Measurements from ENCODE around the gene TAF11L9. TPM values are rescaled to one million over a fixed set of nuclear protein-coding genes. Genes with fewer than 3 reads are reported as not detected.
"Not testable (repeated sequence)": the region's sequence is repeated elsewhere in the genome, so short reads cannot be mapped to it uniquely, and the experiment has no call there.

Gene TAF11L9
- total RNA-seq, 2 experiments from 2014 or later: not detected

- no peak overlapping the region for H3K27ac ChIP-seq (ENCODE audit: low read depth in 1 of 2, low read length in 2 of 2)
- H3K27ac Mint-ChIP-seq: no peak overlapping the region
- H3K4me3 Mint-ChIP-seq: no peak overlapping the region
- CTCF ChIA-PET: no interaction called here
- intact Hi-C loops (cut with DNase I, micrococcal nuclease): no loop called here
- H3K9me3 Mint-ChIP-seq: no peaks in the 10 kb centered on the region
- no peak for TF ChIP-seq CTCF (IDR thresholded peaks at IDR 0.05)
- ATAC-seq (ENCODE audit: poor library complexity): no peak
- H3K4me3 ChIP-seq (ENCODE audit: low read length): no peak overlapping the region
- DNase-seq: no peak
- peaks cover 0 to 15% of the 10 kb centered on the region in 2 experiments for H3K9me3 ChIP-seq (ENCODE audit: control insufficient read depth in 1 of 2, insufficient read depth in 1 of 2, low read length in 2 of 2)
- H3K36me3 Mint-ChIP-seq (ENCODE audit: low read depth): no peaks in the 10 kb centered on the region
- no peaks in the 10 kb centered on the region for H3K27me3 ChIP-seq (ENCODE audit: control insufficient read depth in 1 of 2, insufficient read depth in 2 of 2, low read length in 2 of 2)
- no peaks in the 10 kb centered on the region for H3K4me1 Mint-ChIP-seq (ENCODE audit: low read depth)
- no peaks in the 10 kb centered on the region for H3K27me3 Mint-ChIP-seq
- H3K36me3 ChIP-seq (ENCODE audit: insufficient read depth, low read length): no peaks in the 10 kb centered on the region
- H3K4me1 ChIP-seq (ENCODE audit: insufficient read depth, low read length): no peaks in the 10 kb centered on the region
- POLR2A ChIA-PET: no interaction called here
These were observed 10.8 kb upstream of the TAF11L9 start for GRCh38 chr5:17604951-17605350.

GRCh38 chr5:17603880-17604279 lies 9.7 kb upstream of the TAF11L9 start, which contains the start of gene TAF11L11:
Gene TAF11L11 (plus strand): TSS chr5:17604183.
- H3K9me3 Mint-ChIP-seq; H3K27me3 ChIP-seq (ENCODE audit: control insufficient read depth in 1 of 2, insufficient read depth in 2 of 2, low read length in 2 of 2); H3K4me1 ChIP-seq (ENCODE audit: insufficient read depth, low read length); H3K27me3 Mint-ChIP-seq; ATAC-seq (ENCODE audit: poor library complexity); DNase-seq; H3K4me3 Mint-ChIP-seq; POLR2A ChIA-PET; H3K36me3 Mint-ChIP-seq (ENCODE audit: low read depth); H3K27ac ChIP-seq (ENCODE audit: low read depth in 1 of 2, low read length in 2 of 2); H3K4me3 ChIP-seq (ENCODE audit: low read length); H3K27ac Mint-ChIP-seq; intact Hi-C loops (cut with DNase I, micrococcal nuclease); CTCF ChIA-PET; H3K36me3 ChIP-seq (ENCODE audit: insufficient read depth, low read length); H3K4me1 Mint-ChIP-seq (ENCODE audit: low read depth): not testable (repeated sequence)
- peaks cover 0 to 10% of the 10 kb centered on the region in 2 experiments for H3K9me3 ChIP-seq (ENCODE audit: control insufficient read depth in 1 of 2, insufficient read depth in 1 of 2, low read length in 2 of 2)

GRCh38 chr5:17597728-17598127 lies 3.5 kb upstream of the TAF11L9 start, which contains the start of gene TAF11L10:
Gene TAF11L10 (minus strand): TSS chr5:17597828.
- H3K27ac ChIP-seq (ENCODE audit: low read depth in 1 of 2, low read length in 2 of 2); H3K27ac Mint-ChIP-seq; H3K27me3 ChIP-seq (ENCODE audit: control insufficient read depth in 1 of 2, insufficient read depth in 2 of 2, low read length in 2 of 2); H3K27me3 Mint-ChIP-seq; intact Hi-C loops (cut with DNase I, micrococcal nuclease); H3K4me3 ChIP-seq (ENCODE audit: low read length); CTCF ChIA-PET; H3K9me3 Mint-ChIP-seq; POLR2A ChIA-PET; H3K4me1 Mint-ChIP-seq (ENCODE audit: low read depth); H3K4me3 Mint-ChIP-seq; H3K36me3 Mint-ChIP-seq (ENCODE audit: low read depth); H3K4me1 ChIP-seq (ENCODE audit: insufficient read depth, low read length); DNase-seq; ATAC-seq (ENCODE audit: poor library complexity); H3K36me3 ChIP-seq (ENCODE audit: insufficient read depth, low read length); H3K9me3 ChIP-seq (ENCODE audit: control insufficient read depth in 1 of 2, insufficient read depth in 1 of 2, low read length in 2 of 2): not testable (repeated sequence)

- H3K9me3 ChIP-seq (ENCODE audit: control insufficient read depth in 1 of 2, insufficient read depth in 1 of 2, low read length in 2 of 2); H3K27me3 ChIP-seq (ENCODE audit: control insufficient read depth in 1 of 2, insufficient read depth in 2 of 2, low read length in 2 of 2); H3K4me3 ChIP-seq (ENCODE audit: low read length); H3K27me3 Mint-ChIP-seq; H3K4me3 Mint-ChIP-seq; H3K27ac ChIP-seq (ENCODE audit: low read depth in 1 of 2, low read length in 2 of 2); POLR2A ChIA-PET; H3K4me1 Mint-ChIP-seq (ENCODE audit: low read depth); H3K36me3 ChIP-seq (ENCODE audit: insufficient read depth, low read length); H3K9me3 Mint-ChIP-seq; H3K36me3 Mint-ChIP-seq (ENCODE audit: low read depth); H3K4me1 ChIP-seq (ENCODE audit: insufficient read depth, low read length); CTCF ChIA-PET; ATAC-seq (ENCODE audit: poor library complexity); intact Hi-C loops (cut with DNase I, micrococcal nuclease); DNase-seq; H3K27ac Mint-ChIP-seq: not testable (repeated sequence)
These were observed 3.3 kb downstream of the TAF11L9 start, which contains the start of gene TAF11L8 for GRCh38 chr5:17590860-17591259. Gene TAF11L8 (minus strand): TSS chr5:17590960.

GRCh38 chr5:17585658-17586057 lies 8.5 kb downstream of the TAF11L9 start, which contains the start of gene TAF11L7:
Gene TAF11L7 (minus strand): TSS chr5:17585758.
- H3K27me3 ChIP-seq (ENCODE audit: control insufficient read depth in 1 of 2, insufficient read depth in 2 of 2, low read length in 2 of 2); POLR2A ChIA-PET; H3K4me3 ChIP-seq (ENCODE audit: low read length); H3K4me3 Mint-ChIP-seq; H3K4me1 Mint-ChIP-seq (ENCODE audit: low read depth); H3K36me3 ChIP-seq (ENCODE audit: insufficient read depth, low read length); CTCF ChIA-PET; H3K27ac ChIP-seq (ENCODE audit: low read depth in 1 of 2, low read length in 2 of 2); H3K36me3 Mint-ChIP-seq (ENCODE audit: low read depth); intact Hi-C loops (cut with DNase I, micrococcal nuclease); H3K4me1 ChIP-seq (ENCODE audit: insufficient read depth, low read length); H3K27me3 Mint-ChIP-seq; ATAC-seq (ENCODE audit: poor library complexity); H3K27ac Mint-ChIP-seq; H3K9me3 ChIP-seq (ENCODE audit: control insufficient read depth in 1 of 2, insufficient read depth in 1 of 2, low read length in 2 of 2); H3K9me3 Mint-ChIP-seq; DNase-seq: not testable (repeated sequence)

Other genes with a start within 250 kb of the TAF11L9 start
- not detected for gene TAF11L2, start 96.2 kb downstream of the TAF11L9 start, total RNA-seq
- not detected for gene TAF11L3, start 76.0 kb downstream of the TAF11L9 start, total RNA-seq
- gene TAF11L4, start 72.6 kb downstream of the TAF11L9 start, total RNA-seq: not detected
- gene TAF11L5, start 69.2 kb downstream of the TAF11L9 start, total RNA-seq: not detected
- gene TAF11L6, start 65.7 kb downstream of the TAF11L9 start, total RNA-seq: not detected
- gene TAF11L7, start 8.6 kb downstream of the TAF11L9 start, total RNA-seq: not detected
- gene TAF11L8, start 3.4 kb downstream of the TAF11L9 start, total RNA-seq: not detected
- not detected for gene TAF11L10, start 3.4 kb upstream of the TAF11L9 start, total RNA-seq
- not detected for gene TAF11L11, start 9.8 kb upstream of the TAF11L9 start, total RNA-seq
- gene TAF11L12, start 16.0 kb upstream of the TAF11L9 start, total RNA-seq: not detected
- not detected for gene TAF11L13, start 37.7 kb upstream of the TAF11L9 start, total RNA-seq
- not detected for gene TAF11L14, start 40.1 kb upstream of the TAF11L9 start, total RNA-seq